Activated T-helper 2 cell treated with anti-CD3 and anti-CD28 coated beads, Interferon-gamma antibody, Interleukin-2, Interleukin-4, amounts not matched to agents 10 μg/mL and 5 μg/mL and 100 μg/mL, durations not matched to agents 14 hours and 24 hours and 36 hours (primary cell): ENCODE results near the gene NPHP1. TPM values are rescaled to one million over a fixed set of nuclear protein-coding genes. Genes with fewer than 3 reads are reported as not detected.
"Not testable (repeated sequence)": the region's sequence is repeated elsewhere in the genome, so short reads cannot be mapped to it uniquely, and the experiment has no call there.

ENCODE experiments used
- DNase-seq: peaks from one replicate; pipeline ENCODE4 v3.0.0; 2021; ENCODE audit warnings: low spot score
- H3K27ac Mint-ChIP-seq: one replicate; pipeline ENCODE4 v1.8.0; 2021; ENCODE audit warnings: mixed read lengths
- H3K27me3 Mint-ChIP-seq: one replicate; pipeline ENCODE4 v1.8.0; 2021; ENCODE audit warnings: low read depth, mixed read lengths
- H3K36me3 Mint-ChIP-seq: one replicate; pipeline ENCODE4 v1.8.0; 2021; ENCODE audit warnings: low read depth, mixed read lengths
- H3K4me1 Mint-ChIP-seq: one replicate; pipeline ENCODE4 v1.8.0; 2021; ENCODE audit warnings: low read depth, mixed read lengths
- H3K4me3 Mint-ChIP-seq: one replicate; pipeline ENCODE4 v1.8.0; 2021; ENCODE audit warnings: low read depth, mild to moderate bottlenecking, moderate library complexity, mixed read lengths
- H3K9me3 Mint-ChIP-seq: one replicate; pipeline ENCODE4 v1.8.0; 2021; ENCODE audit warnings: mixed read lengths
- intact Hi-C: fragments of 100-400 bp; cut with micrococcal nuclease; formaldehyde crosslinking; loops from one replicate; pipeline ENCODE4 v1.15.1; 2023
- total RNA-seq: library from RNA; stranded (reverse); gene quantifications from 2 replicates; pipeline ENCODE4 v1.2.3, GENCODE V29; 2022

Gene NPHP1
- total RNA-seq, 1 donor from 2014 or later = 1.0 TPM

- Mint-ChIP-seq H3K27me3 (peaks cover 49% of the 10 kb centered on the region), H3K27ac (no peak overlapping the region), H3K36me3 (no peaks in the 10 kb centered on the region), H3K9me3 (no peaks in the 10 kb centered on the region), H3K4me1 (peaks cover 11% of the 10 kb centered on the region), H3K4me3 (no peak overlapping the region)
- intact Hi-C loops = no loop called here
- no peak for DNase-seq
Measured at GRCh38 chr2:110116033-110116710, 88.6 kb downstream of the NPHP1 start.

GRCh38 chr2:110115291-110116032 lies 89.4 kb downstream of the NPHP1 start, which contains the start of gene MALL:
TSS of gene MALL (minus strand) at chr2:110115822. CDS start at chr2:110115792, 30 bp downstream.
- H3K27me3 Mint-ChIP-seq = peaks cover 53% of the 10 kb centered on the region
- peaks cover 11% of the 10 kb centered on the region for H3K4me1 Mint-ChIP-seq
- no peak for DNase-seq
- no peaks in the 10 kb centered on the region for H3K36me3 Mint-ChIP-seq
- intact Hi-C loops = no loop called here
- H3K9me3 Mint-ChIP-seq = no peaks in the 10 kb centered on the region
- peak within 1 kb of the TSS; percentile 18 for H3K4me3 Mint-ChIP-seq
- no peak within 1 kb of the TSS for H3K27ac Mint-ChIP-seq

GRCh38 chr2:110114831-110115255 lies 90.0 kb downstream of the NPHP1 start:
- no peaks in the 10 kb centered on the region for H3K36me3 Mint-ChIP-seq
- peaks cover 16% of the 10 kb centered on the region for H3K4me1 Mint-ChIP-seq
- intact Hi-C loops = loop anchor here (1.0 kb wide), 1 partner anchor 42 kb away; no protein-coding TSS in a partner anchor
- peak overlapping the region; percentile 18 for H3K4me3 Mint-ChIP-seq
- peaks cover 5% of the 10 kb centered on the region for H3K9me3 Mint-ChIP-seq
- DNase-seq = no peak
- H3K27ac Mint-ChIP-seq = no peak overlapping the region
- H3K27me3 Mint-ChIP-seq = peaks cover 58% of the 10 kb centered on the region

- Mint-ChIP-seq H3K36me3 (no peaks in the 10 kb centered on the region), H3K9me3 (peaks cover 5% of the 10 kb centered on the region), H3K27me3 (peaks cover 58% of the 10 kb centered on the region), H3K4me3 (peak overlapping the region; percentile 32), H3K4me1 (peaks cover 19% of the 10 kb centered on the region), H3K27ac (no peak overlapping the region)
- no peak for DNase-seq
- intact Hi-C loops = loop anchor here (1.0 kb wide), 1 partner anchor 43 kb away; no protein-coding TSS in a partner anchor
Measured at GRCh38 chr2:110113961-110114591, 90.7 kb downstream of the NPHP1 start.

GRCh38 chr2:110108291-110108690 lies 96.5 kb downstream of the NPHP1 start:
- peaks cover 41% of the 10 kb centered on the region for H3K27me3 Mint-ChIP-seq

GRCh38 chr2:110107092-110108079 lies 97.4 kb downstream of the NPHP1 start:
- intact Hi-C loops = no loop called here
- peaks cover 5% of the 10 kb centered on the region for H3K9me3 Mint-ChIP-seq
- H3K27me3 Mint-ChIP-seq = peaks cover 39% of the 10 kb centered on the region
- H3K4me1 Mint-ChIP-seq = peaks cover 18% of the 10 kb centered on the region
- no peak overlapping the region for H3K27ac Mint-ChIP-seq
- H3K4me3 Mint-ChIP-seq = no peak overlapping the region
- no peaks in the 10 kb centered on the region for H3K36me3 Mint-ChIP-seq
- DNase-seq = no peak

More at GRCh38 chr2:110108291-110108690, 96.5 kb downstream of the NPHP1 start:
- H3K27ac Mint-ChIP-seq, intact Hi-C loops, H3K36me3 Mint-ChIP-seq, DNase-seq, H3K9me3 Mint-ChIP-seq, H3K4me3 Mint-ChIP-seq: not testable (repeated sequence)
- H3K4me1 Mint-ChIP-seq = peaks cover 18% of the 10 kb centered on the region

GRCh38 chr2:110106642-110107041 lies 98.2 kb downstream of the NPHP1 start:
- Mint-ChIP-seq H3K27ac (no peak overlapping the region), H3K9me3 (peaks cover 5% of the 10 kb centered on the region), H3K4me3 (no peak overlapping the region), H3K4me1 (peaks cover 21% of the 10 kb centered on the region), H3K36me3 (no peaks in the 10 kb centered on the region), H3K27me3 (peaks cover 34% of the 10 kb centered on the region)
- DNase-seq = no peak
- intact Hi-C loops = no loop called here

- Mint-ChIP-seq H3K4me1 (peaks cover 27% of the 10 kb centered on the region), H3K27ac (no peak overlapping the region), H3K4me3 (no peak overlapping the region), H3K36me3 (no peaks in the 10 kb centered on the region), H3K9me3 (peaks cover 5% of the 10 kb centered on the region), H3K27me3 (peaks cover 32% of the 10 kb centered on the region)
- intact Hi-C loops = no loop called here
- no peak for DNase-seq
Measured at GRCh38 chr2:110105608-110106467, 99.0 kb downstream of the NPHP1 start.

- H3K36me3 Mint-ChIP-seq = no peaks in the 10 kb centered on the region
- no peak for DNase-seq
- intact Hi-C loops = no loop called here
- H3K4me3 Mint-ChIP-seq = no peak overlapping the region
- no peak overlapping the region for H3K27ac Mint-ChIP-seq
- H3K27me3 Mint-ChIP-seq = peaks cover 28% of the 10 kb centered on the region
- peaks cover 27% of the 10 kb centered on the region for H3K4me1 Mint-ChIP-seq
- H3K9me3 Mint-ChIP-seq = peaks cover 3% of the 10 kb centered on the region
Measured at GRCh38 chr2:110105183-110105582, 99.6 kb downstream of the NPHP1 start.

GRCh38 chr2:110104025-110104771 lies 100.6 kb downstream of the NPHP1 start:
- Mint-ChIP-seq H3K36me3 (no peaks in the 10 kb centered on the region), H3K27ac (no peak overlapping the region), H3K27me3 (peaks cover 24% of the 10 kb centered on the region), H3K4me3 (no peak overlapping the region), H3K9me3 (no peaks in the 10 kb centered on the region), H3K4me1 (peaks cover 20% of the 10 kb centered on the region)
- no peak for DNase-seq
- intact Hi-C loops = no loop called here
